GM12878 (cell line): ENCODE results near the gene TMEM207.

Experiments
- CEBPB ChIP-seq, 2 experiments: fragments of 150-350 bp in 1 of 2; IDR thresholded peaks; 2 replicates each; pipeline ENCODE4 v1.6.1; 2012 to 2014; ENCODE audit warnings: low read depth in 2 of 2, low read length in 2 of 2, borderline replicate concordance in 1 of 2, inconsistent platforms in 1 of 2
- CEBPZ ChIP-seq: fragments of 150-350 bp; IDR thresholded peaks from 2 replicates; pipeline ENCODE4 v1.6.1; 2016; ENCODE audit warnings: low read depth, low read length
- MEF2A ChIP-seq: IDR thresholded peaks from 2 replicates; pipeline ENCODE4 v1.6.1; 2011; ENCODE audit warnings: low read depth, mild to moderate bottlenecking, low read length, moderate library complexity; ENCODE audit not compliant: insufficient read depth
- ZNF384 ChIP-seq: IDR thresholded peaks from 2 replicates; pipeline ENCODE4 v1.6.1; 2012; ENCODE audit warnings: low read depth, mild to moderate bottlenecking, low read length, improper control_type of control experiment, borderline replicate concordance

- no peak for TF ChIP-seq CEBPB (IDR thresholded peaks at IDR 0.05; ENCODE audit: borderline replicate concordance in 1 of 2, low read depth in 2 of 2, low read length in 2 of 2)
- no peak for TF ChIP-seq MEF2A
- TF ChIP-seq ZNF384 = no peak
- no peak for TF ChIP-seq CEBPZ
Observed at GRCh38 chr3:190430906-190431305, 18.8 kb downstream of the TMEM207 start.
